GM12878 (cell line): ENCODE results near the gene TCF15.

Source experiments
- CEBPB ChIP-seq, 2 experiments: fragments of 150-350 bp in 1 of 2; IDR thresholded peaks; 2 replicates each; pipeline ENCODE4 v1.6.1; 2012 to 2014; ENCODE audit warnings: low read depth in 2 of 2, low read length in 2 of 2, borderline replicate concordance in 1 of 2, inconsistent platforms in 1 of 2
- CREB1 ChIP-seq: IDR thresholded peaks from 2 replicates; pipeline ENCODE4 v1.6.1; 2012; ENCODE audit warnings: low read depth, mild to moderate bottlenecking, inconsistent platforms
- ETV6 ChIP-seq, 2 experiments: fragments of 450-650 bp in 1 of 2; IDR thresholded peaks in 1 of 2; conservative IDR thresholded peaks in 1 of 2; 2 replicates each; pipeline ENCODE4 v1.6.1; 2014; ENCODE audit warnings: antibody characterized with exemption in 1 of 2, borderline replicate concordance in 1 of 2, low read depth in 1 of 2, mild to moderate bottlenecking in 1 of 2, moderate library complexity in 1 of 2
- EZH2 ChIP-seq: IDR thresholded peaks from 2 replicates; pipeline ENCODE4 v1.6.1; 2012; ENCODE audit warnings: low read depth, mild to moderate bottlenecking, control low read depth, inconsistent platforms, low read length, borderline replicate concordance; ENCODE audit not compliant: control insufficient read depth
- RBBP5 ChIP-seq: fragments of 200-600 bp; sonication (generic); conservative IDR thresholded peaks from 2 replicates; pipeline ENCODE4 v1.6.1; 2016
- TF ChIP-seq, protein P1 (sequence below): fragments of 450-650 bp; IDR thresholded peaks from 2 replicates; pipeline ENCODE4 v1.6.1; 2017; ENCODE audit warnings: antibody characterized with exemption, mild to moderate bottlenecking, moderate library complexity
- TF ChIP-seq, protein P2 (sequence below): fragments of 450-650 bp; IDR thresholded peaks from 2 replicates; pipeline ENCODE4 v1.6.1; 2014; ENCODE audit warnings: mild to moderate bottlenecking
- TF ChIP-seq, protein P3 (sequence below): fragments of 450-650 bp; IDR thresholded peaks from 2 replicates; pipeline ENCODE4 v1.6.1; 2017; ENCODE audit warnings: mild to moderate bottlenecking
- TF ChIP-seq, protein P4 (sequence below), 3 experiments: IDR thresholded peaks in 2 of 3; conservative IDR thresholded peaks in 1 of 3; 2 replicates each; pipeline ENCODE4 v1.5.1; 2011; ENCODE audit warnings: low read depth in 3 of 3, low read length in 3 of 3, mild to moderate bottlenecking in 3 of 3, control low read depth in 2 of 3, moderate library complexity in 2 of 3, inconsistent platforms in 1 of 3, mixed read lengths in 1 of 3; ENCODE audit not compliant: control insufficient read depth in 2 of 3, insufficient read depth in 1 of 3; ENCODE audit errors: extremely low read depth in 1 of 3
- TF ChIP-seq, protein P5 (sequence below): IDR thresholded peaks from 2 replicates; pipeline ENCODE4 v1.6.1; 2011; ENCODE audit warnings: borderline replicate concordance, low read depth, mild to moderate bottlenecking, moderate library complexity, low read length; ENCODE audit not compliant: insufficient read depth, poor library complexity, severe bottlenecking
- TF ChIP-seq, protein P6 (sequence below): IDR thresholded peaks from 2 replicates; pipeline ENCODE4 v1.6.1; 2012; ENCODE audit warnings: mild to moderate bottlenecking, low read depth, low read length
- TF ChIP-seq, protein P7 (sequence below): IDR thresholded peaks from 2 replicates; pipeline ENCODE4 v1.6.1; 2012; ENCODE audit warnings: low read length, inconsistent platforms

DNA sequence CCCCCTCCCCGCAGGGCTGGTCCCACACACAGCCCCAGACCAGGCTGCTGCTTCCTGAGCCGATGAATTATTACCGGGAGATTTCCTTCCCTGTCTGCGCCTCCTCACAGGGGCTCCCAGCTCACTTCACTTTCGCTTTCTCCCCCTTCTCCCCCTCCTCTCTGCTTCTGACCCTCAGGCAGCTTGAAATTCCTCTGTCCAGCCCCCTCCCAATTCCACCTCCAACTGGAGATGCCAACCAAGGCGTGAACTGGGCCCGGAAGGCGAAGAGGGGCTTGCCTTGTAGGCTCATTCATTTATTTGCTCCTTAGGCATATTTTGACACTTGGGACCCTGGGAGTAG, 1.7 kb upstream of the TCF15 start:
- TF ChIP-seq, protein P1, sequence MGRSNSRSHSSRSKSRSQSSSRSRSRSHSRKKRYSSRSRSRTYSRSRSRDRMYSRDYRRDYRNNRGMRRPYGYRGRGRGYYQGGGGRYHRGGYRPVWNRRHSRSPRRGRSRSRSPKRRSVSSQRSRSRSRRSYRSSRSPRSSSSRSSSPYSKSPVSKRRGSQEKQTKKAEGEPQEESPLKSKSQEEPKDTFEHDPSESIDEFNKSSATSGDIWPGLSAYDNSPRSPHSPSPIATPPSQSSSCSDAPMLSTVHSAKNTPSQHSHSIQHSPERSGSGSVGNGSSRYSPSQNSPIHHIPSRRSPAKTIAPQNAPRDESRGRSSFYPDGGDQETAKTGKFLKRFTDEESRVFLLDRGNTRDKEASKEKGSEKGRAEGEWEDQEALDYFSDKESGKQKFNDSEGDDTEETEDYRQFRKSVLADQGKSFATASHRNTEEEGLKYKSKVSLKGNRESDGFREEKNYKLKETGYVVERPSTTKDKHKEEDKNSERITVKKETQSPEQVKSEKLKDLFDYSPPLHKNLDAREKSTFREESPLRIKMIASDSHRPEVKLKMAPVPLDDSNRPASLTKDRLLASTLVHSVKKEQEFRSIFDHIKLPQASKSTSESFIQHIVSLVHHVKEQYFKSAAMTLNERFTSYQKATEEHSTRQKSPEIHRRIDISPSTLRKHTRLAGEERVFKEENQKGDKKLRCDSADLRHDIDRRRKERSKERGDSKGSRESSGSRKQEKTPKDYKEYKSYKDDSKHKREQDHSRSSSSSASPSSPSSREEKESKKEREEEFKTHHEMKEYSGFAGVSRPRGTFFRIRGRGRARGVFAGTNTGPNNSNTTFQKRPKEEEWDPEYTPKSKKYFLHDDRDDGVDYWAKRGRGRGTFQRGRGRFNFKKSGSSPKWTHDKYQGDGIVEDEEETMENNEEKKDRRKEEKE: no peak
- TF ChIP-seq, protein P2, sequence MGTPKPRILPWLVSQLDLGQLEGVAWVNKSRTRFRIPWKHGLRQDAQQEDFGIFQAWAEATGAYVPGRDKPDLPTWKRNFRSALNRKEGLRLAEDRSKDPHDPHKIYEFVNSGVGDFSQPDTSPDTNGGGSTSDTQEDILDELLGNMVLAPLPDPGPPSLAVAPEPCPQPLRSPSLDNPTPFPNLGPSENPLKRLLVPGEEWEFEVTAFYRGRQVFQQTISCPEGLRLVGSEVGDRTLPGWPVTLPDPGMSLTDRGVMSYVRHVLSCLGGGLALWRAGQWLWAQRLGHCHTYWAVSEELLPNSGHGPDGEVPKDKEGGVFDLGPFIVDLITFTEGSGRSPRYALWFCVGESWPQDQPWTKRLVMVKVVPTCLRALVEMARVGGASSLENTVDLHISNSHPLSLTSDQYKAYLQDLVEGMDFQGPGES: no peak
- TF ChIP-seq, protein P3, sequence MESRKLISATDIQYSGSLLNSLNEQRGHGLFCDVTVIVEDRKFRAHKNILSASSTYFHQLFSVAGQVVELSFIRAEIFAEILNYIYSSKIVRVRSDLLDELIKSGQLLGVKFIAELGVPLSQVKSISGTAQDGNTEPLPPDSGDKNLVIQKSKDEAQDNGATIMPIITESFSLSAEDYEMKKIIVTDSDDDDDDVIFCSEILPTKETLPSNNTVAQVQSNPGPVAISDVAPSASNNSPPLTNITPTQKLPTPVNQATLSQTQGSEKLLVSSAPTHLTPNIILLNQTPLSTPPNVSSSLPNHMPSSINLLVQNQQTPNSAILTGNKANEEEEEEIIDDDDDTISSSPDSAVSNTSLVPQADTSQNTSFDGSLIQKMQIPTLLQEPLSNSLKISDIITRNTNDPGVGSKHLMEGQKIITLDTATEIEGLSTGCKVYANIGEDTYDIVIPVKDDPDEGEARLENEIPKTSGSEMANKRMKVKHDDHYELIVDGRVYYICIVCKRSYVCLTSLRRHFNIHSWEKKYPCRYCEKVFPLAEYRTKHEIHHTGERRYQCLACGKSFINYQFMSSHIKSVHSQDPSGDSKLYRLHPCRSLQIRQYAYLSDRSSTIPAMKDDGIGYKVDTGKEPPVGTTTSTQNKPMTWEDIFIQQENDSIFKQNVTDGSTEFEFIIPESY: no peak
- TF ChIP-seq, protein P4, sequence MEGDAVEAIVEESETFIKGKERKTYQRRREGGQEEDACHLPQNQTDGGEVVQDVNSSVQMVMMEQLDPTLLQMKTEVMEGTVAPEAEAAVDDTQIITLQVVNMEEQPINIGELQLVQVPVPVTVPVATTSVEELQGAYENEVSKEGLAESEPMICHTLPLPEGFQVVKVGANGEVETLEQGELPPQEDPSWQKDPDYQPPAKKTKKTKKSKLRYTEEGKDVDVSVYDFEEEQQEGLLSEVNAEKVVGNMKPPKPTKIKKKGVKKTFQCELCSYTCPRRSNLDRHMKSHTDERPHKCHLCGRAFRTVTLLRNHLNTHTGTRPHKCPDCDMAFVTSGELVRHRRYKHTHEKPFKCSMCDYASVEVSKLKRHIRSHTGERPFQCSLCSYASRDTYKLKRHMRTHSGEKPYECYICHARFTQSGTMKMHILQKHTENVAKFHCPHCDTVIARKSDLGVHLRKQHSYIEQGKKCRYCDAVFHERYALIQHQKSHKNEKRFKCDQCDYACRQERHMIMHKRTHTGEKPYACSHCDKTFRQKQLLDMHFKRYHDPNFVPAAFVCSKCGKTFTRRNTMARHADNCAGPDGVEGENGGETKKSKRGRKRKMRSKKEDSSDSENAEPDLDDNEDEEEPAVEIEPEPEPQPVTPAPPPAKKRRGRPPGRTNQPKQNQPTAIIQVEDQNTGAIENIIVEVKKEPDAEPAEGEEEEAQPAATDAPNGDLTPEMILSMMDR (IDR thresholded peaks at IDR 0.05 in 2 of 3, conservative IDR thresholded peaks at IDR 0.05 in 1 of 3; ENCODE audit: control insufficient read depth in 2 of 3, extremely low read depth in 1 of 3, insufficient read depth in 1 of 3, low read depth in 3 of 3, low read length in 3 of 3): no peak
- TF ChIP-seq ETV6 (conservative IDR thresholded peaks at IDR 0.05 in 1 of 2, IDR thresholded peaks at IDR 0.05 in 1 of 2; ENCODE audit: borderline replicate concordance in 1 of 2, low read depth in 1 of 2): no peak
- TF ChIP-seq CEBPB (IDR thresholded peaks at IDR 0.05; ENCODE audit: borderline replicate concordance in 1 of 2, low read depth in 2 of 2, low read length in 2 of 2): no peak
- TF ChIP-seq CREB1: no peak
- TF ChIP-seq, protein P5, sequence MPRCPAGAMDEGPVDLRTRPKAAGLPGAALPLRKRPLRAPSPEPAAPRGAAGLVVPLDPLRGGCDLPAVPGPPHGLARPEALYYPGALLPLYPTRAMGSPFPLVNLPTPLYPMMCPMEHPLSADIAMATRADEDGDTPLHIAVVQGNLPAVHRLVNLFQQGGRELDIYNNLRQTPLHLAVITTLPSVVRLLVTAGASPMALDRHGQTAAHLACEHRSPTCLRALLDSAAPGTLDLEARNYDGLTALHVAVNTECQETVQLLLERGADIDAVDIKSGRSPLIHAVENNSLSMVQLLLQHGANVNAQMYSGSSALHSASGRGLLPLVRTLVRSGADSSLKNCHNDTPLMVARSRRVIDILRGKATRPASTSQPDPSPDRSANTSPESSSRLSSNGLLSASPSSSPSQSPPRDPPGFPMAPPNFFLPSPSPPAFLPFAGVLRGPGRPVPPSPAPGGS: no peak
- TF ChIP-seq, protein P6, sequence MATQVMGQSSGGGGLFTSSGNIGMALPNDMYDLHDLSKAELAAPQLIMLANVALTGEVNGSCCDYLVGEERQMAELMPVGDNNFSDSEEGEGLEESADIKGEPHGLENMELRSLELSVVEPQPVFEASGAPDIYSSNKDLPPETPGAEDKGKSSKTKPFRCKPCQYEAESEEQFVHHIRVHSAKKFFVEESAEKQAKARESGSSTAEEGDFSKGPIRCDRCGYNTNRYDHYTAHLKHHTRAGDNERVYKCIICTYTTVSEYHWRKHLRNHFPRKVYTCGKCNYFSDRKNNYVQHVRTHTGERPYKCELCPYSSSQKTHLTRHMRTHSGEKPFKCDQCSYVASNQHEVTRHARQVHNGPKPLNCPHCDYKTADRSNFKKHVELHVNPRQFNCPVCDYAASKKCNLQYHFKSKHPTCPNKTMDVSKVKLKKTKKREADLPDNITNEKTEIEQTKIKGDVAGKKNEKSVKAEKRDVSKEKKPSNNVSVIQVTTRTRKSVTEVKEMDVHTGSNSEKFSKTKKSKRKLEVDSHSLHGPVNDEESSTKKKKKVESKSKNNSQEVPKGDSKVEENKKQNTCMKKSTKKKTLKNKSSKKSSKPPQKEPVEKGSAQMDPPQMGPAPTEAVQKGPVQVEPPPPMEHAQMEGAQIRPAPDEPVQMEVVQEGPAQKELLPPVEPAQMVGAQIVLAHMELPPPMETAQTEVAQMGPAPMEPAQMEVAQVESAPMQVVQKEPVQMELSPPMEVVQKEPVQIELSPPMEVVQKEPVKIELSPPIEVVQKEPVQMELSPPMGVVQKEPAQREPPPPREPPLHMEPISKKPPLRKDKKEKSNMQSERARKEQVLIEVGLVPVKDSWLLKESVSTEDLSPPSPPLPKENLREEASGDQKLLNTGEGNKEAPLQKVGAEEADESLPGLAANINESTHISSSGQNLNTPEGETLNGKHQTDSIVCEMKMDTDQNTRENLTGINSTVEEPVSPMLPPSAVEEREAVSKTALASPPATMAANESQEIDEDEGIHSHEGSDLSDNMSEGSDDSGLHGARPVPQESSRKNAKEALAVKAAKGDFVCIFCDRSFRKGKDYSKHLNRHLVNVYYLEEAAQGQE: no peak
- TF ChIP-seq EZH2: no peak
- TF ChIP-seq, protein P7, sequence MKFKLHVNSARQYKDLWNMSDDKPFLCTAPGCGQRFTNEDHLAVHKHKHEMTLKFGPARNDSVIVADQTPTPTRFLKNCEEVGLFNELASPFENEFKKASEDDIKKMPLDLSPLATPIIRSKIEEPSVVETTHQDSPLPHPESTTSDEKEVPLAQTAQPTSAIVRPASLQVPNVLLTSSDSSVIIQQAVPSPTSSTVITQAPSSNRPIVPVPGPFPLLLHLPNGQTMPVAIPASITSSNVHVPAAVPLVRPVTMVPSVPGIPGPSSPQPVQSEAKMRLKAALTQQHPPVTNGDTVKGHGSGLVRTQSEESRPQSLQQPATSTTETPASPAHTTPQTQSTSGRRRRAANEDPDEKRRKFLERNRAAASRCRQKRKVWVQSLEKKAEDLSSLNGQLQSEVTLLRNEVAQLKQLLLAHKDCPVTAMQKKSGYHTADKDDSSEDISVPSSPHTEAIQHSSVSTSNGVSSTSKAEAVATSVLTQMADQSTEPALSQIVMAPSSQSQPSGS: no peak
- TF ChIP-seq RBBP5: no peak
